OCI-LY1 (cell line): ENCODE measurements around the gene ZNF653.

Experiments
- EZH2 ChIP-seq: fragments of 200-600 bp; sonication (generic), shearing (Covaris generic); IDR thresholded peaks from 2 replicates; pipeline ENCODE4 v1.8.0; 2017; ENCODE audit warnings: borderline replicate concordance, mixed run types, mild to moderate bottlenecking, antibody characterized with exemption, low read length, moderate library complexity, mixed read lengths
- TF ChIP-seq, protein P1 (sequence below): fragments of 200-600 bp; sonication (generic), shearing (Covaris generic); IDR thresholded peaks from 2 replicates; pipeline ENCODE4 v1.5.1; 2017; ENCODE audit warnings: mild to moderate bottlenecking, antibody characterized with exemption, low read length, moderate library complexity, mixed read lengths

DNA sequence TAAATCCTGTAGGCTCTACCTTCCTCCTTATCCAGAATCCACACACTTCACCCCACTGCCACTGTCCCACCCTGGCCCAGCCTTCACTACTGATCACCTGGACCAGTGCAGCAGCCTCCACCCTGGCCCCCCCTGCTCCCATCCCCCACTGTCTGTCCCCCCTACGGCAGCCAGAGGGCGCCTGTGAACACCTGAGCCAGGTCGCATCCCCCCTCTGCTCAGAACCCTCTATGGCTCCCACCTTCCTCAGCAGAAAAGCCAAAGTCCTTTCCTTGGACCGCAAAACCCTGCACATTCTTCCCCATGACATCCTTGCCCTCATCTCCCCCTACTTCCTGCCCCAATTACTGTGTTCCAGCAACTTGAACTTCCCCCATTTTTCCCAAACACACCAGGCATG is 45.4 kb downstream of the ZNF653 start:
- TF ChIP-seq, protein P1, sequence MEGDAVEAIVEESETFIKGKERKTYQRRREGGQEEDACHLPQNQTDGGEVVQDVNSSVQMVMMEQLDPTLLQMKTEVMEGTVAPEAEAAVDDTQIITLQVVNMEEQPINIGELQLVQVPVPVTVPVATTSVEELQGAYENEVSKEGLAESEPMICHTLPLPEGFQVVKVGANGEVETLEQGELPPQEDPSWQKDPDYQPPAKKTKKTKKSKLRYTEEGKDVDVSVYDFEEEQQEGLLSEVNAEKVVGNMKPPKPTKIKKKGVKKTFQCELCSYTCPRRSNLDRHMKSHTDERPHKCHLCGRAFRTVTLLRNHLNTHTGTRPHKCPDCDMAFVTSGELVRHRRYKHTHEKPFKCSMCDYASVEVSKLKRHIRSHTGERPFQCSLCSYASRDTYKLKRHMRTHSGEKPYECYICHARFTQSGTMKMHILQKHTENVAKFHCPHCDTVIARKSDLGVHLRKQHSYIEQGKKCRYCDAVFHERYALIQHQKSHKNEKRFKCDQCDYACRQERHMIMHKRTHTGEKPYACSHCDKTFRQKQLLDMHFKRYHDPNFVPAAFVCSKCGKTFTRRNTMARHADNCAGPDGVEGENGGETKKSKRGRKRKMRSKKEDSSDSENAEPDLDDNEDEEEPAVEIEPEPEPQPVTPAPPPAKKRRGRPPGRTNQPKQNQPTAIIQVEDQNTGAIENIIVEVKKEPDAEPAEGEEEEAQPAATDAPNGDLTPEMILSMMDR = peak; percentile 42
- no peak for TF ChIP-seq EZH2
